ENCODE results near the gene ERBB3.

DNA sequence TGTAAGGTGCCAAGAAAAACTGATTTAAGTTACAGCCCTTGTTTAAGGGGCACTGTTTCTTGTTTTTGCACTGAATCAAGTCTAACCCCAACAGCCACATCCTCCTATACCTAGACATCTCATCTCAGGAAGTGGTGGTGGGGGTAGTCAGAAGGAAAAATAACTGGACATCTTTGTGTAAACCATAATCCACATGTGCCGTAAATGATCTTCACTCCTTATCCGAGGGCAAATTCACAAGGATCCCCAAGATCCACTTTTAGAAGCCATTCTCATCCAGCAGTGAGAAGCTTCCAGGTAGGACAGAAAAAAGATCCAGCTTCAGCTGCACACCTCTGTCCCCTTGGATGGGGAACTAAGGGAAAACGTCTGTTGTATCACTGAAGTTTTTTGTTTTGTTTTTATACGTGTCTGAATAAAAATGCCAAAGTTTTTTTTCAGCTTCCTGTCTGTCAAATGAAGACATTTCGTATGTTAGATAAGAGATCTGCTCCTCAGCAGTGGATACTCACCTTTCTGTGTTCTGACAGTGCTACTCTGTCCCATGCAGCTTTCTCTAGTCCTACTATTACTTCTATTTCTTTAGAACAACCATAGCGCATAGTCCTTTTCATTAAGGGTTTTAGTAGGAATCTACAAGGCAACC lies 23.2 kb downstream of the ERBB3 start:
- no peak for TF ChIP-seq CTCF (IDR thresholded peaks at IDR 0.05)
- no peak for TF ChIP-seq POLR2A (IDR thresholded peaks at IDR 0.05)
